ENCODE results near the gene LMOD3.

Gene LMOD3

GRCh38 chr3:69058180-69058946, 64.0 kb downstream of the LMOD3 start:
- peak; percentile 39 for DNase-seq (ENCODE audit: low spot score)
